B cell (primary cell): ENCODE results near the gene ATG7. TPM values are rescaled to one million over a fixed set of nuclear protein-coding genes. Genes with fewer than 3 reads are reported as not detected.

ENCODE experiments used
- ATAC-seq: fragments of 200-7000 bp; cut with Tn5 transposase; one replicate; pipeline ENCODE4 v1.10.0; 2021; ENCODE audit warnings: low read depth, mild to moderate bottlenecking, moderate number of reproducible peaks, moderate library complexity
- CTCF ChIA-PET: fragments of 350-600 bp; sonication (Branson Sonifier 250); formaldehyde crosslinking; loops from one replicate; lab custom pipeline; 2021; ENCODE audit warnings: antibody characterized with exemption, inconsistent platforms; lab: Charles Lee
- POLR2A ChIA-PET: fragments of 350-600 bp; sonication (Branson Sonifier 250); formaldehyde crosslinking; loops from one replicate; lab custom pipeline; 2021; ENCODE audit warnings: antibody characterized with exemption; lab: Charles Lee
- DNase-seq: peaks from one replicate; pipeline ENCODE4 v3.0.0; 2013
- H2AFZ ChIP-seq: 2 replicates; pipeline ENCODE4 v1.6.1; 2012; ENCODE audit warnings: mild to moderate bottlenecking, low read depth, low read length; ENCODE audit not compliant: insufficient read depth, poor library complexity, severe bottlenecking
- H3K27ac ChIP-seq, 2 donors: 1 replicate in 1 of 2; 2 replicates in 1 of 2; pipeline ENCODE4 v1.5.1; 2012 to 2013; ENCODE audit warnings: low read length in 2 of 2, mild to moderate bottlenecking in 2 of 2, moderate library complexity in 1 of 2
- H3K27me3 ChIP-seq, 4 experiments: fragments of 200-600 bp in 1 of 4; sonication (generic) in 1 of 4; replicated peaks in 1 of 4; 1 replicate in 2 of 4; 2 replicates in 2 of 4; pipeline versions ENCODE4 v1.6.1 to v1.7.0; 2013 to 2016; ENCODE audit warnings: low read length in 3 of 4, mild to moderate bottlenecking in 2 of 4, mixed read lengths in 1 of 4, moderate library complexity in 1 of 4; ENCODE audit not compliant: insufficient read depth in 4 of 4, control insufficient read depth in 3 of 4; ENCODE audit errors: control extremely low read depth in 1 of 4
- H3K36me3 ChIP-seq, 2 experiments: replicated peaks in 1 of 2; 1 replicate in 1 of 2; 2 replicates in 1 of 2; pipeline versions ENCODE4 v1.6.1 to v1.7.1; 2013; ENCODE audit warnings: low read length in 1 of 2; ENCODE audit not compliant: insufficient read depth in 2 of 2, control insufficient read depth in 1 of 2; ENCODE audit errors: control extremely low read depth in 1 of 2, extremely low read depth in 1 of 2
- H3K4me1 ChIP-seq, 2 donors: fragments of 200-600 bp in 1 of 2; sonication (generic) in 1 of 2; 1 replicate in 1 of 2; 2 replicates in 1 of 2; pipeline versions ENCODE4 v1.5.1 to v1.6.1; 2013 to 2017; ENCODE audit warnings: low read length in 2 of 2; ENCODE audit not compliant: control insufficient read depth in 2 of 2, insufficient read depth in 2 of 2
- H3K4me2 ChIP-seq: replicated peaks from 2 replicates; pipeline ENCODE3; 2012; ENCODE audit warnings: mild to moderate bottlenecking, low read depth, low read length; ENCODE audit not compliant: poor library complexity, severe bottlenecking
- H3K4me3 ChIP-seq, 5 experiments: fragments of 200-600 bp in 1 of 5; sonication (generic) in 1 of 5; 1 replicate in 3 of 5; 2 replicates in 2 of 5; pipeline versions ENCODE4 v1.5.1 to v1.7.0; 2011 to 2016; ENCODE audit warnings: low read length in 4 of 5, mild to moderate bottlenecking in 4 of 5, low read depth in 2 of 5, control low read depth in 1 of 5, moderate library complexity in 1 of 5; ENCODE audit not compliant: insufficient read depth in 1 of 5; ENCODE audit errors: control extremely low read depth in 1 of 5, extremely low read depth in 1 of 5
- H3K79me2 ChIP-seq: fragments of 200-600 bp; sonication (generic); one replicate; pipeline ENCODE4 v1.6.0; 2016; ENCODE audit warnings: low read length; ENCODE audit not compliant: control insufficient read depth, insufficient read depth
- H3K9ac ChIP-seq: fragments of 200-600 bp; sonication (generic); 2 replicates; pipeline ENCODE4 v1.6.1; 2017; ENCODE audit warnings: mild to moderate bottlenecking, low read length, moderate library complexity
- H3K9me3 ChIP-seq, 3 donors: one replicate each; pipeline versions ENCODE4 v1.6.1 to v1.7.1; 2013; ENCODE audit warnings: low read length in 2 of 3; ENCODE audit not compliant: control insufficient read depth in 2 of 3, insufficient read depth in 1 of 3; ENCODE audit errors: control extremely low read depth in 1 of 3
- H4K20me1 ChIP-seq: 2 replicates; pipeline ENCODE4 v1.6.0; 2012; ENCODE audit warnings: mild to moderate bottlenecking, low read length; ENCODE audit not compliant: insufficient read depth, control insufficient read depth, poor library complexity, severe bottlenecking
- H3K27ac Mint-ChIP-seq: one replicate; pipeline ENCODE4 v1.8.0; 2021; ENCODE audit warnings: mixed read lengths
- H3K27me3 Mint-ChIP-seq: one replicate; pipeline ENCODE4 v1.8.0; 2021; ENCODE audit warnings: mixed read lengths
- H3K4me1 Mint-ChIP-seq: one replicate; pipeline ENCODE4 v1.8.0; 2021; ENCODE audit warnings: mixed read lengths
- H3K4me3 Mint-ChIP-seq: one replicate; pipeline ENCODE4 v1.8.0; 2021; ENCODE audit warnings: mixed read lengths
- H3K9me3 Mint-ChIP-seq: one replicate; pipeline ENCODE4 v1.8.0; 2022; ENCODE audit warnings: mixed read lengths; ENCODE audit not compliant: insufficient read depth
- CTCF ChIP-seq: fragments of 200-600 bp; IDR thresholded peaks from one replicate; pipeline ENCODE4 v1.8.0; 2022; ENCODE audit warnings: antibody characterized with exemption, mild to moderate bottlenecking
- EZH2 ChIP-seq: IDR thresholded peaks from 2 replicates; pipeline ENCODE4 v1.6.1; 2012; ENCODE audit warnings: borderline replicate concordance, low read depth, mild to moderate bottlenecking, moderate library complexity, low read length; ENCODE audit not compliant: insufficient read depth, poor library complexity, severe bottlenecking
- WGBS: methylation state at CpG from one replicate; pipeline ENCODE4 v1.1.5; 2013; ENCODE audit warnings: missing lambda C conversion rate; ENCODE audit not compliant: insufficient coverage; 5-methylcytosine and 5-hydroxymethylcytosine counted together
- intact Hi-C: fragments of 100-400 bp; cut with micrococcal nuclease; formaldehyde crosslinking; loops from one replicate; pipeline ENCODE4 v1.10.0; 2022
- polyA plus RNA-seq: library from polyadenylated mRNA; depleted of rRNA; stranded (reverse); fragments of >200 nt; gene quantifications from 2 replicates; pipeline ENCODE4 v1.2.3, GENCODE V29; 2012
- total RNA-seq, 2 donors: library from RNA; stranded (reverse); fragments of 120-200 nt in 1 of 2; gene quantifications; 1 replicate in 1 of 2; 2 replicates in 1 of 2; pipeline versions ENCODE4 v1.2.3 to v1.2.4, GENCODE V29; 2013 to 2022

The ATG7 gene
- total and polyA plus RNA-seq, 2 donors (not counting 1 experiment from before 2014, with no cell fraction given), result 13.9 to 66.4 TPM

- Histone ChIP-seq H2AFZ (no peak overlapping the region), H3K36me3 (peaks cover 0 to 42% of the 10 kb centered on the region in 2 experiments), H3K4me1 (no peaks in the 10 kb centered on the region), H3K79me2 (peaks cover 50% of the 10 kb centered on the region), H3K9me3 (no peaks in the 10 kb centered on the region), H3K9ac (no peak overlapping the region), H4K20me1 (peaks cover 53% of the 10 kb centered on the region), H3K27me3 (no peaks in the 10 kb centered on the region), H3K4me3 (no peak overlapping the region), H3K27ac (no peak overlapping the region), H3K4me2 (no peak overlapping the region)
- ChIA-PET CTCF (interaction anchor here (0.6 to 1.4 kb wide), 2 partner anchors 9 to 63 kb away, joined by 3 read pairs; no protein-coding TSS in a partner anchor), POLR2A (no interaction called here)
- WGBS, result 98% methylated on average over 7 of the region's 9 CpGs
- H3K4me3 Mint-ChIP-seq, result no peak overlapping the region
- no peaks in the 10 kb centered on the region for H3K4me1 Mint-ChIP-seq
- no peaks in the 10 kb centered on the region for H3K27me3 Mint-ChIP-seq
- ATAC-seq, result no peak
- DNase-seq, result no peak
- intact Hi-C loops, result no loop called here
- H3K27ac Mint-ChIP-seq, result no peak overlapping the region
- no peak for TF ChIP-seq EZH2
- H3K9me3 Mint-ChIP-seq, result no peaks in the 10 kb centered on the region
Observed at GRCh38 chr3:11565932-11566331, 293.7 kb downstream of the ATG7 start.

GRCh38 chr3:11566478-11566877, 294.3 kb downstream of the ATG7 start:
- CTCF ChIA-PET, result interaction anchor here (0.6 kb wide), 1 partner anchor 63 kb away, joined by 3 read pairs; no protein-coding TSS in a partner anchor
- Mint-ChIP-seq H3K4me1 (no peaks in the 10 kb centered on the region), H3K4me3 (no peak overlapping the region), H3K27me3 (no peaks in the 10 kb centered on the region), H3K27ac (no peak overlapping the region), H3K9me3 (no peaks in the 10 kb centered on the region)
- H3K4me2 ChIP-seq, result no peak overlapping the region
- ATAC-seq (no peak), DNase-seq (no peak)
- no peaks in the 10 kb centered on the region for H3K4me1 ChIP-seq
- H3K79me2 ChIP-seq, result peaks cover 50% of the 10 kb centered on the region
- H3K36me3 ChIP-seq, result peaks cover 0 to 37% of the 10 kb centered on the region in 2 experiments
- intact Hi-C loops, result no loop called here
- TF ChIP-seq EZH2, result no peak
- TF ChIP-seq CTCF, result no peak
- no peaks in the 10 kb centered on the region for H3K9me3 ChIP-seq
- H4K20me1 ChIP-seq, result peaks cover 48% of the 10 kb centered on the region
- H3K4me3 ChIP-seq, result no peak overlapping the region
- POLR2A ChIA-PET, result no interaction called here
- no peak overlapping the region for H3K9ac ChIP-seq
- 98% methylated on average over 17 of the region's 20 CpGs for WGBS
- no peak overlapping the region for H3K27ac ChIP-seq
- no peak overlapping the region for H2AFZ ChIP-seq
- no peaks in the 10 kb centered on the region for H3K27me3 ChIP-seq
